A549 (cell line): ENCODE data around the gene TEN1. TPM values are rescaled to one million over a fixed set of nuclear protein-coding genes. Genes with fewer than 3 reads are reported as not detected.

Experiments
- ATAC-seq, 2 experiments: fragments of 200-7000 bp in 1 of 2; fragments of >200 bp in 1 of 2; cut with Nextera tagmentation in 1 of 2; cut with Tn5 transposase in 1 of 2; 3 replicates each; pipeline versions ENCODE4 v1.8.0 to v1.9.1; 2018 to 2020; ENCODE audit warnings: mild to moderate bottlenecking in 1 of 2, moderate library complexity in 1 of 2
- CTCF ChIA-PET: fragments of 300-600 bp; sonication (Branson Sonifier 250); formaldehyde crosslinking; extraction: SDS; loops from one replicate; lab custom pipeline; 2021; ENCODE audit warnings: antibody characterized with exemption, inconsistent platforms; lab: Yijun Ruan, JAX
- POLR2A ChIA-PET: fragments of 350-600 bp; formaldehyde crosslinking; extraction: SDS; loops from one replicate; lab custom pipeline; 2021; ENCODE audit warnings: antibody characterized with exemption, inconsistent platforms; lab: Yijun Ruan, JAX
- DNase-seq, 2 experiments: peaks; one replicate each; pipeline versions ENCODE4 v3.0.0 to v3.0.0-alpha.2; 2011 to 2016; ENCODE audit warnings: low read depth in 1 of 2, low spot score in 1 of 2
- FAIRE-seq: peaks from 2 replicates; lab custom pipeline; 2011; peaks lifted over from hg19 to GRCh38; lab: Jason Lieb, UNC
- H3K27ac ChIP-seq, 2 experiments: fragments of >200 bp; sonication (Bioruptor Twin); formaldehyde crosslinking; 3 replicates each; pipeline ENCODE4 v1.5.1; 2016 to 2017
- H3K4me1 ChIP-seq: fragments of >200 bp; sonication (Bioruptor Twin); formaldehyde crosslinking; 3 replicates; pipeline ENCODE4 v1.6.1; 2016
- H3K4me2 ChIP-seq: fragments of >200 bp; sonication (Bioruptor Twin); formaldehyde crosslinking; 3 replicates; pipeline ENCODE4 v1.6.1; 2016
- H3K4me3 ChIP-seq: fragments of >200 bp; sonication (Bioruptor Twin); formaldehyde crosslinking; 3 replicates; pipeline ENCODE4 v1.5.1; 2016
- H3K9me3 ChIP-seq: fragments of >200 bp; sonication (Bioruptor Twin); formaldehyde crosslinking; 3 replicates; pipeline ENCODE4 v1.6.1; 2016
- BCL3 ChIP-seq: fragments of >200 bp; sonication (Bioruptor Twin); formaldehyde crosslinking; IDR thresholded peaks from 3 replicates; pipeline ENCODE4 v1.6.1; 2016
- BHLHE40 ChIP-seq: IDR thresholded peaks from 2 replicates; pipeline ENCODE4 v1.6.1; 2012; ENCODE audit warnings: low read depth, low read length, inconsistent platforms
- CEBPB ChIP-seq, 2 experiments: fragments of >200 bp in 1 of 2; sonication (Bioruptor Twin) in 1 of 2; formaldehyde crosslinking in 1 of 2; IDR thresholded peaks; 2 replicates each; pipeline ENCODE4 v1.6.1; 2012 to 2016
- CTCF ChIP-seq: fragments of >200 bp; sonication (Bioruptor Twin); formaldehyde crosslinking; IDR thresholded peaks from 3 replicates; pipeline ENCODE4 v1.5.1; 2016
- E2F6 ChIP-seq: IDR thresholded peaks from 2 replicates; pipeline ENCODE4 v1.6.1; 2012; ENCODE audit warnings: low read depth, borderline replicate concordance
- EHF ChIP-seq: fragments of 250-450 bp; sonication (Bioruptor Pico); IDR thresholded peaks from 2 replicates; pipeline ENCODE4 v1.5.0; 2020; ENCODE audit warnings: mild to moderate bottlenecking
- ESRRA ChIP-seq: fragments of 150-350 bp; IDR thresholded peaks from 2 replicates; pipeline ENCODE4 v1.6.1; 2014; ENCODE audit warnings: mild to moderate bottlenecking, low read length, borderline replicate concordance
- FOSB ChIP-seq: fragments of 250-450 bp; sonication (Bioruptor Pico); IDR thresholded peaks from 2 replicates; pipeline ENCODE4 v1.5.0; 2020; ENCODE audit warnings: mild to moderate bottlenecking, moderate library complexity
- HES2 ChIP-seq: fragments of >200 bp; sonication (Bioruptor Twin); formaldehyde crosslinking; IDR thresholded peaks from 2 replicates; pipeline ENCODE4 v1.6.1; 2016
- HEYL ChIP-seq: fragments of 250-450 bp; sonication (Bioruptor Pico); IDR thresholded peaks from 2 replicates; pipeline ENCODE4 v1.8.0; 2021; ENCODE audit warnings: mild to moderate bottlenecking, moderate library complexity
- HMGXB4 ChIP-seq: fragments of 250-450 bp; sonication (Bioruptor Pico); IDR thresholded peaks from 2 replicates; pipeline ENCODE4 v1.5.0; 2021; ENCODE audit warnings: mild to moderate bottlenecking, moderate library complexity, borderline replicate concordance
- HOXB13 ChIP-seq: fragments of 250-450 bp; sonication (Bioruptor Pico); IDR thresholded peaks from 2 replicates; pipeline ENCODE4 v1.5.0; 2020; ENCODE audit warnings: low read depth, mild to moderate bottlenecking, moderate library complexity
- JUN ChIP-seq, 2 experiments: fragments of >200 bp; sonication (Bioruptor Twin); formaldehyde crosslinking; IDR thresholded peaks; 2 replicates in 1 of 2; 3 replicates in 1 of 2; pipeline ENCODE4 v1.6.1; 2016 to 2017
- JUNB ChIP-seq: fragments of >200 bp; sonication (Bioruptor Twin); formaldehyde crosslinking; IDR thresholded peaks from 2 replicates; pipeline ENCODE4 v1.6.1; 2016
- MAFK ChIP-seq: fragments of 450-650 bp; IDR thresholded peaks from 2 replicates; pipeline ENCODE4 v1.6.1; 2014; ENCODE audit not compliant: partially characterized antibody
- MAX ChIP-seq: IDR thresholded peaks from 2 replicates; pipeline ENCODE4 v1.6.1; 2012
- MAZ ChIP-seq: fragments of 150-350 bp; IDR thresholded peaks from 2 replicates; pipeline ENCODE4 v1.6.1; 2014; ENCODE audit warnings: antibody characterized with exemption, low read depth, low read length, borderline replicate concordance
- MYC ChIP-seq: IDR thresholded peaks from 2 replicates; pipeline ENCODE4 v1.6.1; 2012; ENCODE audit warnings: mild to moderate bottlenecking, inconsistent platforms, low read length, improper control_type of control experiment, borderline replicate concordance
- NFE2L2 ChIP-seq: fragments of 150-350 bp; conservative IDR thresholded peaks from 2 replicates; pipeline ENCODE4 v1.6.1; 2014; ENCODE audit warnings: low read length
- NR3C1 ChIP-seq: fragments of >200 bp; sonication (Bioruptor Twin); formaldehyde crosslinking; IDR thresholded peaks from 3 replicates; pipeline ENCODE4 v1.6.1; 2017
- PBX3 ChIP-seq: IDR thresholded peaks from 2 replicates; pipeline ENCODE4 v1.6.1; 2012
- PHF8 ChIP-seq: fragments of 200-600 bp; sonication (generic); IDR thresholded peaks from 2 replicates; pipeline ENCODE4 v1.6.1; 2016; ENCODE audit warnings: low read depth, mild to moderate bottlenecking, antibody characterized with exemption, moderate library complexity, borderline replicate concordance
- POLR2A ChIP-seq: IDR thresholded peaks from 2 replicates; pipeline ENCODE4 v1.6.1; 2012; ENCODE audit warnings: mild to moderate bottlenecking, low read length
- POLR2AphosphoS2 ChIP-seq: conservative IDR thresholded peaks from 2 replicates; pipeline ENCODE4 v1.6.1; 2012; ENCODE audit warnings: low read length, improper control_type of control experiment, inconsistent platforms
- RAD21 ChIP-seq, 2 experiments: fragments of >200 bp in 1 of 2; sonication (Bioruptor Twin) in 1 of 2; formaldehyde crosslinking in 1 of 2; IDR thresholded peaks in 1 of 2; conservative IDR thresholded peaks in 1 of 2; 2 replicates in 1 of 2; 3 replicates in 1 of 2; pipeline ENCODE4 v1.6.1; 2012 to 2018; ENCODE audit warnings: inconsistent platforms in 1 of 2
- RFX5 ChIP-seq: fragments of 450-650 bp; IDR thresholded peaks from 2 replicates; pipeline ENCODE4 v1.7.1; 2014; ENCODE audit warnings: antibody characterized with exemption, mild to moderate bottlenecking, moderate library complexity
- SMC3 ChIP-seq: fragments of >200 bp; sonication (Bioruptor Twin); formaldehyde crosslinking; IDR thresholded peaks from 3 replicates; pipeline ENCODE4 v1.6.1; 2018; ENCODE audit warnings: inconsistent platforms
- USF2 ChIP-seq: fragments of 450-650 bp; IDR thresholded peaks from 2 replicates; pipeline ENCODE4 v1.6.1; 2014; ENCODE audit warnings: antibody characterized with exemption
- ZC3H11A ChIP-seq: fragments of 450-650 bp; IDR thresholded peaks from 2 replicates; pipeline ENCODE4 v1.6.1; 2014; ENCODE audit warnings: antibody characterized with exemption, mild to moderate bottlenecking
- WGBS: methylation state at CpG from one replicate; pipeline ENCODE4 v1.1.6; 2017; ENCODE audit errors: missing lambda C conversion rate; 5-methylcytosine and 5-hydroxymethylcytosine counted together
- polyA minus RNA-seq: library from RNA; depleted of rRNA, polyadenylated mRNA; stranded (reverse); fragments of >200 nt; gene quantifications from 2 replicates; pipeline ENCODE4 v1.2.3, GENCODE V29; 2011; rRNA and poly(A)+ RNA removed
- polyA plus RNA-seq, 4 experiments: library from polyadenylated mRNA; depleted of rRNA in 3 of 4; stranded (reverse); fragments of >200 nt; fragmentation: RNase III in 1 of 4; extraction: RNeasy Plus Mini Kit Qiagen cat#74134 plus additional on column Dnase treatment in 1 of 4; gene quantifications; 2 replicates in 3 of 4; 3 replicates in 1 of 4; pipeline ENCODE4 v1.2.3, GENCODE V29; 2011 to 2017

Gene TEN1
- 11.8 TPM in 2 replicates for polyA plus RNA-seq (2011; rRNA removed)
- 22.1 and 25.8 TPM in 2 replicates for polyA plus RNA-seq (2012; cell fraction: cytosol; rRNA removed)
- 45.2 and 46.8 TPM in 2 replicates for polyA plus RNA-seq (2012; cell fraction: nucleus; rRNA removed)
- polyA plus RNA-seq (2017; fragmentation: RNase III; extraction: RNeasy Plus Mini Kit Qiagen cat#74134 plus additional on column Dnase treatment): 15.7 to 16.7 TPM (median 15.9 TPM) in 3 replicates
- polyA minus RNA-seq: 12.9 and 14.4 TPM in 2 replicates

- 1% methylated on average over 42 of the region's 72 CpGs for whole genome bisulfite sequencing
- ATAC-seq (peak; percentile 95 to 97), DNase-seq (peak; percentile 93 to 99), FAIRE-seq (peak; percentile 32)
- Histone ChIP-seq H3K9me3 (no peaks in the 10 kb centered on the region), H3K4me1 (peaks cover 43% of the 10 kb centered on the region), H3K4me2 (peak within 1 kb of the TSS; percentile 82), H3K27ac (peak within 1 kb of the TSS; percentile 90 to 93), H3K4me3 (peak within 1 kb of the TSS; percentile 84)
- ChIA-PET POLR2A (interaction anchor here (0.5 to 1.3 kb wide), 13 partner anchors 9 to 286 kb away, joined by 3 to 13 read pairs (median 4); partner anchors contain the start of genes FBF1, MRPL38, TRIM65 and UBALD2), CTCF (interaction anchor here (0.6 to 1.9 kb wide), 10 partner anchors 10 to 75 kb away, joined by 3 to 10 read pairs (median 4); partner anchors contain the start of genes CDK3, FBF1 and MRPL38)
- TF ChIP-seq POLR2AphosphoS2 (no peak), ZC3H11A (no peak), JUN (IDR thresholded peaks at IDR 0.05) (peak; percentile 27 to 97; a peak in 3 of 5 replicates), RAD21 (conservative IDR thresholded peaks at IDR 0.05 in 1 of 2, IDR thresholded peaks at IDR 0.05 in 1 of 2) (no peak), MAZ (peak; percentile 84; the same call in 1 of the 2 replicates), PBX3 (peak; percentile 93), CTCF (peak; percentile 21; the same call in 2 of the 3 replicates), USF2 (peak; percentile 98), EHF (CRISPR knock-in tag) (peak; percentile 77; the same call in 1 of the 2 replicates), MYC (peak; percentile 47; the same call in 1 of the 2 replicates), NR3C1 (no peak), POLR2A (peak; percentile 92), SMC3 (0 out of 3 replicates have a peak, but pooled peaks have one; percentile 20), MAX (peak; percentile 90), HES2 (no peak), JUNB (no peak), PHF8 (peak; percentile 75), RFX5 (0 out of 2 replicates have a peak, but pooled peaks have one; percentile 21), ESRRA (no peak), BHLHE40 (peak; percentile 88), NFE2L2 (no peak), HEYL (CRISPR knock-in tag) (no peak), HOXB13 (CRISPR knock-in tag) (no peak), HMGXB4 (no peak), MAFK (no peak), FOSB (CRISPR knock-in tag) (no peak), E2F6 (peak; percentile 62; the same call in 1 of the 2 replicates), CEBPB (IDR thresholded peaks at IDR 0.05) (peak in 1 of 2 experiments; percentile 25; a peak in 2 of 4 replicates), BCL3 (peak; percentile 41)
Measured at GRCh38 chr17:75978938-75979704, at the start of gene TEN1, which contains the start of gene ACOX1. TEN1 (plus strand) TSS chr17:75979240; CDS start chr17:75986193, 6,953 bp downstream. ACOX1 (minus strand) TSS chr17:75979166; CDS start chr17:75979073, 93 bp downstream.
